Measurements from ENCODE around the gene PLOD2.

GRCh38 chr3:146090521-146090920, 70.5 kb downstream of the PLOD2 start:
- TF ChIP-seq POLR2A (IDR thresholded peaks at IDR 0.05; ENCODE audit: low read length) (no peak), GATA1 (IDR thresholded peaks at IDR 0.05; ENCODE audit: low read depth, low read length) (no peak)

Data from erythroblast (primary cell).